NCI-H226 (cell line): ENCODE results near the gene PEF1.
A peak's percentile ranks its signal among the peaks of the same experiment; 100 is the strongest.

ENCODE experiments used
- DNase-seq: peaks from one replicate; pipeline ENCODE4 v3.0.0-alpha.2; 2015

The PEF1 gene

DNA sequence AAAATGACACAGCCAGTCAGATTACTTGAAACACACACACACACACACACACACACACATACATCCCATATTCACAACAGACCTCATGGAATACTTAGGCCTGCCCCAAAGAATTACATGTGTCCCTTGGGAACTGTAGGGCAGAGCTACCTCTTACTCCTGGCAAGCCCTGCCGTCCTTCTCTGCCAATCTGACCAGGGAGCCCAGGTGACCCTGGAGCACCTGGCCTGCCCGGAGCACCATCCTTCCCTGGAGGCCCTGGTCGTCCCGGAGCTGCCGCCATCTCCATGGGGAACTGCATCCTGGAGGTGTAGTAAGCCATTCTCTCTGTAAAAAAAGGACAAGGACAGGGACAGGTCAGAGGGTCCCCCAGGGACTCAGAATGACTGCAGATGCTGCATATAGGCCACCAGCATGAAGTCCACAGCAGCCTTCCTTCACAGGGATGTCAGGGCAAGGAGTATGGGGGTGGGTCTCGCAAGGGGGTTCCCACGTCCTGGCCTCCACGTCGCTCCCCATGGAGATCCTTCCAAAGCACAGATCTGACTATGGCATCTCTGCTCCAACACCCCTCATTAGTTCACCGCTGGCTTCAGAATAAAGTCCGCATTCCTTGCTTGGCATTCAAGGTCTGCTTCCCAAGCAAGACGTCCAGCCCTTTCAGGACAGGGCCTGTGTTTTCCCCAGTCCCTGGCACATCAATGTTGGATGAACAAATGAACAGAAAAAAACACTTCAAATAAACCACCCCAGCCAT, 9.2 kb upstream of the PEF1 start:
- no peak for DNase-seq

DNA sequence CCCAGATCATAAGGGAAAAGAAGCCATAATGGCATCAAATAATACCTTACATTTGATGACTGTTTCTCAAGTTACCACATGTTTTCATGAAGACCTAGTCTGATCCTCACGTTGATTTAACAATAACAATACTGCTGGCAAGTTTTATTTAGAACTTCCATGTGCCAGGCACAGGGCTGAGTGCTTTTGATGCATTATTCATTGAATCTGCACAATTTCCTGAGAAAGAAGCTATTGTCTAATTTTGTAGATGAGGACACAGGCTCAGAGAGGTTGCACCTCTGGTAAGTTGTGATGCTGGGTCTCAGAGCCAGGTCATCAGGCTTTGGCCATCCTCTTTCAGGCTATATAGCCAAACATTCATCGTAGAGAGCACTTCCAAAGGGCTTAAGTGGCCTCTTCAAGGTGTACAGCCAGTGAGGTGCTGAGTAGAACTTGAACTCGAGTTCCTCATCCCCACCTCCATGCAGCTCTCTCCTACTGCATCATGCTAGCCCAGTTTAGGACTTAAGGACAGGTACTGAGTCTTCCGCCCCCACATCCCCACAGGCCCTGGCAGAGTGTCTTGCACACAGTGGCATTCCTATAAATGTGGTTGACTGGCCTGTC, 8.3 kb upstream of the PEF1 start:
- no peak for DNase-seq

DNA sequence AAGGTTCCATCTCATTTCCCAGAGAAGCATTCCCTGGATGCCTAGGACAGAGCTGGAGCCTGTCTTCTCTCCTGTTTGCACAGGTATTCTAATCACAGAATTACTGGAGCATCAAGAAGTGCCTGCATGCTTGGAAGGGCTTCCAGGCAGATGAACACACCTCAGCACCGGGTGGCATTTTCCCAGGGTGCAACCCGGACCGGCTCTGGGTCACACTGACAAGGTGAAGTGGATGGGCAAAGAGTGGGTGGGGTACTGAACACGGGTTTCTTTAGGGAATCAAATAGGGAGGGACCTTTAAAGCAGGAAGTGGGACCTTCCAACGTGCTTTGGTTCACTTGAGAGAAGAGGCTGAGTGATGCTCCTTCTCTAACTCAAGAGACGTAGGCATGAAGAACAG, 7.1 kb upstream of the PEF1 start:
- no peak for DNase-seq

DNA sequence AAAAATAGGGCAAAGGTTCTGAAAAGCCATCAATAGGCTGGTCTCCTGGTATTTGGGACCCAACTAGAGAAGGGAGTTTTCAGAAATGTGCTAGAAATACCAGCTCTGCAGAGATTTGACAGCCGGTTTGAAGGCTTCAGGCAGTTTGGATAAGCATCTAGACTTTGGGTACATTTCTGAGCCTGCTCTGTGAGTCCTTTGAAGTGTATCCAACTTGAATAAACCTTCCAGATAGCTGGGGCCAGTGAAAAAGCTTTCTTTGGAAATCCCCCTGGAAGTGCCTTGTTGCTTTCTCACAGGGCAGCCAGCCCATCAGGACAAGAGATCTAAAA, 6.4 kb upstream of the PEF1 start:
- DNase-seq: no peak

DNA sequence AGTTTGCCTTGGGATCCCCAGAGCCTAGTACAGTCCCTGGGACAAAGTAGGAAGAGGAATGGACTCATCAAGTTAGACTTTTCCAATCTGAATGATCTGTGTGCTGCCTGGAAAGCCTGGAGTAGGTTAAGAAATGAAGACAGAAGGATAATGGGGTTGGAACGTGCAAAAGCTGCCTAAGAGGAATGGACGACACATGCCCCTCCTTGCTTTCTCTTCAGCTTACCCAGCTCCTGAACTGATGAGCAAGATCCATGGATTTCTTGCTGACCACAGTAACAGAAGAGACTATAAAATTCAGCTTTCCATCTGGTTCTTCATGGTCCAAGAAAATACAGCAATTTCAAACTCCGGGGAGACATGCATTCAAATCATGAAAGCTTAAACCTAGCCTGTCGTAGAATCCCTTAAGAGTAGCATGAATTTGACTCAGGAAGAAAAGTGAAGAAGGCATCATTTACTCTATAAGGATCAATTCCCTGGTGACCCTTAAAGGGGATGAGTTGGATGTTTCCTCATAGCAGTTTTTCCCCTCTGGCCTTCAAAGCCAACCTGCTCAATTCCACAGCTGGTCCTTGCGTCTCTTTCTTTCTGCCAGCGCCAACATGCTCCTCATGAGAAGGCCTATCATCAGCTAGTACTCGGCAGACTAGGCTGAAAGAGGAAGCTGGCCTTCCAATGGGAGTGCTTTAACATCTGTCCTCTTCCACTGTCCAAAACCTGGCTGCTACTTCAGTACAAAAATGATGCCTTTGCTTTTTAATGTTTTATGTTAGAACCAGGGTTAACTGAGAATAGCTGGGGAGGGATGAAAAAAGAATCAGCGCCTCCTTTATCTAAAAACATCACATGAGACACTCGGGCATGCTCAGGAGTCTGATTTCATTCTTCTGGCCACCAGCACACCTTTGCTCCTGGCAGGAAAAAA, 5.7 kb upstream of the PEF1 start:
- no peak for DNase-seq

DNA sequence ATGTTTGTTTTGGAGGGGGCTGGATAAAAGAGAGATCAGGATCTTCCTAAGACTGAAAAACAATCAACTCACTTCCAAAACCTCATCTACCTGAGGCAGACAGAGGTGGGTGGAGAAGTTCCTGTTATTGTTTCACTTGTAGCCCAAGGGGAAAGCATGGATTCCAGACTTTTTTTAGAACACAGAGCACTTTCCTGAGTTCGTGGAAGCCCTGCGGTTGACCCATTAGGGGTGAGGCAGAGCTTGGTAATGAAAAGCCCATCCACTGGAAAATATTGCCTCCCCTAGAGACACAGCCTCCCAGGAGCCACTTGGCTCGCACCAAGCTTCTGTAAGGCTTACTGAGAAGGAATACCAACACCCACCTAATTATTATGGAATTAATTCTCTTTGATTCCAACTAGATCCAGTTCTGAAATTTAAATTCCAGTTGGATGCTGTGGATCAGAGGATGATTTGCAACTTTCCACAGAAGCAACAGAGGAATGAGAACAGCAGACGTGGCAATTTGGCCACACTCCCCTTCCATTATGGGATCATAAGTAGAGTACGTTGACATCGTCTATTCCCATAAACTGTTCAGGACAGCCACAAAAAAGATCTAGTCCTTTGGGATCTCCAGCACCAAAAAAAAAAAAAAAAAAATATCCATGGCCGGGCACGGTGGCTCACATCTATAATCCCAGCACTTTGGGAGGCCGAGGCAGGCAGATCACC, 4.1 kb upstream of the PEF1 start:
- DNase-seq: no peak

DNA sequence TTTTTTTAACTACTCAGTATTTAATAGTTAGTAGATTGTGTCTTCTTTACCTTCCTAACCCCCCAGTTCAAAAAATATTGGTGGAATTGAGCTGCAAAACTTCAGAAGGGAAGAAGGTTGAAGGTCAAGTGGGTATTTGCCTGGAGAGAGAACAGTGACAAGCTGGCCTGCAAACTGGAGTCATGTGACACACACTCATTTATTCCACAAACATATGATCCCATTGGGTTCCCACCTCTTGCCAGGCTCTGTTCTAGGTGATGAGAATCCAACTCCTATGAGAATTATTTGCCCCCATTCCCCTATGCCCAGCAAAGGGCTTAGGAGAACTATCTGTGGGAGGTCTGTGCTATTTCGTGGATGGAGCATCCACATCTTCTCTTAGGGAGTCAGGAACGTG, 3.5 kb upstream of the PEF1 start:
- no peak for DNase-seq

DNA sequence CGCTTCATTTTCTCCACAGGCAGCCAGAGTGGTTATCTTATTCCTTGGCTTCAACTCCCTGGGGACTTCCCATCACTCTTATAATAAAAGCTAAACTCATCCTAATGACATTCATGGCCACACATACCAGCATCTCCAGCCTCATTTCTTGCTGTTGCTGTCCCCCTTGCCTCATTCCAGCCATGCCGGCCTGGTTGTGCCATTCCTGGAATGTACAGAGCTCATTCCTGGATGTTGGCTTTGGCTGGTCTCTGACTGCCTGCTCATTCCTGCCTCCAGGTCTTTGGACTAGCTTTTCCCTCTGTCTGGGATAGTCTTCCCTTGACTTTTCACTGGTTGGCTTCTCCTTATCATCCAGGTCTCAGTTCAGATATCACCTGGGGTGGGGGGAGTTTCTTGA, 2.4 kb upstream of the PEF1 start:
- no peak for DNase-seq

DNA sequence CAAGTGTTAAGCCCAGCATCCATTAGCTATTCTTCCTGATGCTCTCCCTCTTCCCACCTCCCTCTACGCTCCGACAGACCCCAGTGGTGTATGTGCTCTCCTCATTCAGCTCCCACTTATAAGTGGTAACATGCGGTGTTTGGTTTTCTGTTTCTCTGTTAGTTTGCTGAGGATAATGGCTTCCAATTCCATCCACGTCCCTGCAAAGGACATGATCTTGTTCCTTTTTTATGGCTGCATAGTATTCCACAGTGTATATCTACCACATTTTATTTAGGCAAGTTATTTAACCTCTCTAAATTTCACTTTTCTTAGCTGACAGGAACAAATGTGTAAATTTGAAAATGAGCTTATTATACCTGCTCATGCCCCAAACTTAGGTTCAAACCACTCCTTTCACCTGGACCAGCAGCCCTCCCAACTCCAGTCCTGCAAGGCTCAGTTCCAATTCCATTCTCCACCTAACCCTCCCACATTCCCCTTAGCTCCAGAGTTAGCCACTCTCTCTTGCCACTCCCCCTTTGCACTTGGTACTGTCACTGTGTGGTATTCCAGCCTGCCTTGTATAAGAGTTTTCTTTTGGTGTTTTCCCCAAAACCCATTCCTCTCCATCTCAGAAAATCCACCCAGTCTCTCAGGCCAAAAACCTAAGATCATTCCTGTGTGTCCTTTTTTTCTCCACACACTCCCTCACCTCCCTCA, 1.7 kb upstream of the PEF1 start:
- DNase-seq: no peak

DNA sequence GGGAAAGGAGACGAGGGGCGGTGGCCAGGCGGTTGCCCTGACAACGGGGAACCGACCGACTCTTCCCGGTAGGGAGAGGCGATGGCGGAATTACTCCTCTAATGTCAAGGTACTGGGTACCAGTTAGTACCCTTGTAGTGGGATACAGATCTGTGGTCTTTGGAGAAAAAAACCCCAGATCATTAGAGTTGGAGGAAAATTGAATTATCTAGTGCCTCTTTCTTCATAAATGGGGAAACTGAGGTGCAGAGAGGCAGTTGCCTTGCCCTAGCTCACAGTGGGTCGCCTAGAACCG, 545 bp upstream of the PEF1 start:
- DNase-seq: no peak

DNA sequence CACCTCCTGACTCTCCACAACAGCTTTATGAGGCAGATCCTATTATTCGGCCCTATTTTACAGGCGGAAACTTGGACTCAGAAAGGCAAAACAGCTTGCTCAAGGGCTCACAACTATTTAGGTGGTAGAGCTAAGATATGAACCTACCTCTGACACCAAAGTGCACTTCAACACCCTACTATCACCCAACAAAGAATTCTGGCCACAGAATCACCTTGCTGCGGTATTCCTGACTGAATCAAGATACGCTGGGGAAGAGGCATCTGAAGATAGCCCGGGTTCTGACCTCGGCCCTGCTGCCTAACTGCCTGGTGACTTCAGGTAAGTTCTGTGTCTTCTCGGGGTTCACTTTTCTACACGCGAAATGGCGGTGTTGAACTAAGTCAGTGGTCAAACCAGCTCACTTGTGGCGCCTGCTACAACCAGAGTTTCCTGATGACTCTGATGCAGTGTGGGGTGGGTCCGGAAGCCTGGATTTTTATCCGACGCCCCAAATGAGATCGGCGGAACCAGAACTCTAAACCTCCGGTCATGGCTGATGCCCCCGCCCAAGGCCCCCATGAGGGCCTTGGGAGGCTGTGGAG, 608 bp downstream of the PEF1 start:
- DNase-seq: no peak

DNA sequence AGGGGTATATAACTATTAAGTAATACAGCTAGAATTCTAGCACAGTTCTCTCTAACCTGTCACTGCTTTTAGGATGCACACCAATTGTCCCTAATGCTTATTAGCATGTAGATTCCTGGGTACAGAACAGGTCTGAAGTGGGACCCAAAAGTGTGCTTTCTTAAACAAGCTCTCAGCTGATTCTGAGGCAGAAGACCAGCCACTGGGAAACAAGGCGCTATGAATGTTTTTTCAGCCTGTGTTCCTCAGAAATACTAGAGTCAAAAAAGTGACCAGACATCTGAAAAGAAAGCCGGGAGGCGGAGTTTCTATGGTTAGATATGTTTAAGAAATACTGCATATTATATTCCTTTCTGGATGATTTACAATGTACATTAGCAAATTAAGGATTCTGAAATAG, 1.8 kb downstream of the PEF1 start:
- no peak for DNase-seq

DNA sequence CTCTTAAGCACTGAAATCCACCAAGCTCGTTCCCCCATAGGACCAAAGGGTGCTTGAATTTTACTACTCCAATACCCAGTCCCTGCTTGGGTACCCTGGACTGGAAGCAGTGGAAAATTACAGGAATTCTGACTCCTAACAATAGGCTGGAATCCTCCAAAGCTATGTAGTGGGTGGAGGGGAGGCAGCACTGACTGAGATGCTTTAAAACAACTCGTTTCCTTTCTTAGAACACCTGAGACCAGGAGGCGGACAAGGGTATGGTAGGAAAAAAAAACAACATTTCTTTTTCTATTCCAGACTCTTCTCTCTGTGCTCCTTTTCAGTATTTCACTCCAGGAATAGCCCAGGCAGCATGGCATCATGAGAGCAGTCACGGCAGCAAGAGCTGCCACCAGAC, 2.3 kb downstream of the PEF1 start:
- no peak for DNase-seq

DNA sequence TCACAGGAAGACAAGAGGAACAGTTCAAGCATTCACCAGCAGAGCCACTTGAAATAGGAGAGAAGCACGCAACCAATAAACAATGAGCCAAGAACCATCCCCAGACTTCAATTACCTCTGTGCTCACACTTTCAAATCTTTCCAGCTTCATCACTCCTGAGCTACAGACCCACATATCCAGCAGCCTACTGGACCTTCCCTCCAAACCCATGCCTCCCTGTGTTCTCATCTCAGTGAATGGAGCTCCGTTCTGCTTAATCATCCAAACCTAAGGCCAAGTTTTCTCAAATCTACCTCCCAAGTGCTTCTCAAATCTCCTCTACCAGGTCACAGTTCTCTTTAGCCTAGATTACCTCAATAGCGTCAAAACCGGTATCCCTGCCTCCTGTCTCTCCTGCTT, 3.7 kb downstream of the PEF1 start:
- no peak for DNase-seq

DNA sequence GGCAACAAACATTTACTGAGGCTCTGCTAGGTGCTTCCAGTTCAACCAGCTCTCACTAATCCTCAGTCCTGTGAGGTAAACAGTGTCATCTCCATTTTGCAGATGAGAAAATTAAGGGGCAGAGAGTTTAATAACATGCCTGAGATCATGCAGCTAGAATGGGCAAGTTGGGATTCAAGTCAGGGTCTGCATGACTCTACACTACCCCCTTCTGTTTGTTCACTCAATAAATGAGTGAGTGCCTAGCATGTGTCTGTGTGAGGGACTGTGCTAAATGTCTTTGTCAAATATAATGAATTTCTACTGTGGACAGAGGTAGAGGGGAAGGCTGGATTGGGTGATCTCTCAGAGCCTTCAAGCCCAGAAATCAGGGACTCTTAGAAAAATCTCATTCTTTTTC, 4.5 kb downstream of the PEF1 start:
- DNase-seq: no peak

DNA sequence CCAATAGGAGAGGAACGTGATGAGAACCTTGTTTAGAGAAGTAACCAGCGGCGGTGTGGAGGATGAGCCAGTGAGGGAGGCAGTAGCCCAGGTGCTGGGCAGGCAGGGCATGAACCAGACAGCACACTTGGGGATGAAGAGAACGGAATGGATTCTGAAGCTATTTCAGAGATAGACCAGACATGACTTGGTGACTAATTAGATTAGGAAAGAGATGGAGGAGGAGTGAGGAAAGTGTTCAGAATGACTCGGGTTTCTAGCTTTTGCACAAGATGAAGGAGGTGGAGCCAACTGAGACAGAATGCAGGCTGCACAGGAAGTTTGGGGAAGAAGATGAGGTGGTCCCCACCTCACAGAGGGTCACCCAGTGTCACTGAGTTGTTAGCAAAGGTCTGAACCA, 5.1 kb downstream of the PEF1 start:
- DNase-seq: peak; percentile 56

DNA sequence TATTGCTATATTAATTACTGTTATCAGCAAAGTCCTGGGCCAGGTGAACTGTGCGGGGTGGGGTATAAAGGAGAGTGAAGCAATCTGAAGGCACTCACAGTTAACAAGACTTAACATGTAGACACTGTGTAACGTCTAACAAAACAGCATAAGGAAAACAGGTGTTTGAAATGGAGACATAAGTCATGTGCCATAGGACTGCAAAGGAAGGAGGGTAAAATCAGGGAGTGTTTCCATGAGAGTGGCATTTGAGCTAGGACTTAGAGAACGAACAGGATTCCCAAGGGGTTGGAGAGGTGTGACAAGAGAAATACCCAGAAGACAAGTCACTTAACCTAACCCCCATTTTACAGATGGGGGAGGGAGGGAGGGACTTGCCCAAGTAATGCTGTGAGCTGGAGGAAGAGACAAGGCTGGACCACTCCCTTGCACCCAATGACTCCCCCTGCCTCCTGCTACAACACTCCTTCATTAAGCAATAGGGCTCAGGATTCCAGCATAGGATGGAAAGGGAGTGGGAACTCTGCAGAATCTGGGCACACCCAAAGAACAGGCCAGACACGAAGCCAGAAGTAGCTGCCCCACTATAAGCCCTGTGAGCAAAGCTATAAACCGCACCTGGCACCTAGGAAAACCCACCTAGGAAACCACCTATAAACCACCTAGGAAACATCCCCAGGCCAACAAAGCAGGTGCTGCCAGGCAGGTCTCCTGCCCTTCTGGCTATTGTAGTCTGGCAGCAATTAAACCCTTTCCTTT, 6.6 kb downstream of the PEF1 start:
- DNase-seq: no peak

DNA sequence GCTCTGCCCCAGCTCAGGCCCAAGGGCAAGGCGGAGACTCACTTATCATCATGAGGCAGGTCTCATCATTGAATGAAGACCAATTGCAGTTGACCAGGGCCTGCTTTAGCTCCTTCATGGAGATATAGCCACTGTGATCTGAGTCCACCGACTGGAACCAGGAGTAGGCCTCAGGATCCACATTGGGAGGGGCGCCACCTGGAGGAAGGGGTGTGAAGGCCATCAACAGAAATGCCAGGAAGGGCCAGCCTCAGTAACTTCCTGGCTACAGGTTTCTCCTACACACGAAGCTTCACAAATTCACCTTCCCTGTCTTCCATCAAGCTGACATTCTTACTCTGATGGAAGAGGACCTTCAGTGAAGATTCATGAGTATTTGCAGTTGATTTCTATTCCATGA, 11.6 kb downstream of the PEF1 start:
- no peak for DNase-seq

DNA sequence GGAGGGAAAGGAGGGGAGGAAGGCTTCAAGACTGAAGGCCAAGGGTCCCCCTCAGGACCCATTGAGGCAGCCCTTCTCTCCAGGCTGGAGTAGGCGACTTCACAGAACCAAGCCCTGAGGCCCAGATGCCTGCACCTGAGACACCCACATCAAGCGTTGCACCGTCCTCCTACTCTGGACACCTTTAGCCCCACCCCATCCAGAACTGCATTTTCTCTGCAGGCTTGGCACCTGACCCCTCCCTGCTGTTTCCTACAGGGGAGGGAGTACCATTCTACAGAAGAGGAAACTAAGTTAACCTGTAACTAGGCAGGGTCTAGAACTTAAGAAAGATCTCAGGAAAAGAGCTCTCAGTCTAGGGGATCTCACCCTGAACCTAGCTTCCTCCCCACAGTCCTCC, 12.0 kb downstream of the PEF1 start:
- DNase-seq: no peak

DNA sequence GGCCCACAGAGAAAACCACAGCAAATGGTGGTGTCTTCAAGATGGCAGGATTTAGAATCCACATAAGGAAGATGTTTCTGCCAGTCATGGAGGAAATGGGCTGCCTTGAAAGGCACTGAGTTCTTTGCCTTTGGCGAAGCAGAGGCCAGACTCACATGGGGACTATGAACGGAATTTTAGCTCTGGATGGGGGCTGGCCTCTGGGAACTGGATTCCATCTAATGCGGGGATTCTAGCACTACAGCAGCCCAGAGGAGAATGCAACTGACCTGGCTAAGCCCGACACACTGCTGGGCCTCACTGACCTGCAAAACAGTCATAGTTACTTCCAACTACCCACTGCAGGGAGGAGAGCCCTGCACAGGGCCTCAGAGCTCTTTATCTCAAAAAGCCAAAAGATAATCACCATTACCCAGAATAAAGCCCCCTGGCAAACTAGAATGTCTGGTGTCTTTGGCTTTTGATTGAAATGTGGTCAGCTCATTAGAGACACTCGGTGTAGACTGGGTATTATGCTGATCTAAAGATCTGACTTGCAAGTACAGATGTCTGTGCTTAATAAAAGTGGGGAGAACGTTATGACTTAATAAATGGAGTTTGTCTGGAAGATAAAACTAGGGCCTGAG, 15.6 kb downstream of the PEF1 start:
- DNase-seq: no peak

DNA sequence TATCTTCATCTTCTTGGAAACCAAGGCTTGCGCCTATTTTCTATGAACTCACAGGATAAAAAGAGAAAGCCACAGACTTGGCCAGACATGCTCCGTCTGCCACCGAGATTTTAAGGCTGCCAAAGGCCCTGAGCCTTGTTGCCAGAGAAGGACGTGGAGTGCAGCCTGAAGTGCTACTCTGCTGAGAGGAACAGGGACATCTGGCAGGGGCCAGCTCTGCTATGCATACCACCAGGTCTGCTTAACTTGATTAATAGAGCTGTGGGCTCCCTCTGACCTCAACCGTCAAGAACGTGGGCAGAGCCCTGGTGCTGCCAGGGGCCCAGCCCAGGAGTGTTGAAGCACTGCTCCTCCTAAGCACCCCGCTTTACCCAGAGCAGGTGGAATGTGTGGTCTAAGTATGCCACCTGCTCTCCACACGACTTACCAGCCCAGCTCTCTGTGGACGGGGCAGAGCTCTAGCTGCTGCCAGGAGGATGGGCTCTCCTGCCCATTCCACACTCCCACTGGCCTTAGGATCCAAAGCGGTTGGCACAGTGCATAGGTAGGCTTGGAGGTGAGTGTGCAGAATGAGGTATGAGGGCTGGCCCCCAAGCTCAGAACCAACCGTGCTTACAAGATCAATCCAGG, 16.6 kb downstream of the PEF1 start:
- no peak for DNase-seq
